Measurements from ENCODE around the gene CITED2.

The CITED2 gene

GRCh38 chr6:139330306-139330705 is 44.1 kb downstream of the CITED2 start:
- no peak overlapping the region for H3K4me3 ChIP-seq (ENCODE audit: low read length)
- TF ChIP-seq, protein P1, sequence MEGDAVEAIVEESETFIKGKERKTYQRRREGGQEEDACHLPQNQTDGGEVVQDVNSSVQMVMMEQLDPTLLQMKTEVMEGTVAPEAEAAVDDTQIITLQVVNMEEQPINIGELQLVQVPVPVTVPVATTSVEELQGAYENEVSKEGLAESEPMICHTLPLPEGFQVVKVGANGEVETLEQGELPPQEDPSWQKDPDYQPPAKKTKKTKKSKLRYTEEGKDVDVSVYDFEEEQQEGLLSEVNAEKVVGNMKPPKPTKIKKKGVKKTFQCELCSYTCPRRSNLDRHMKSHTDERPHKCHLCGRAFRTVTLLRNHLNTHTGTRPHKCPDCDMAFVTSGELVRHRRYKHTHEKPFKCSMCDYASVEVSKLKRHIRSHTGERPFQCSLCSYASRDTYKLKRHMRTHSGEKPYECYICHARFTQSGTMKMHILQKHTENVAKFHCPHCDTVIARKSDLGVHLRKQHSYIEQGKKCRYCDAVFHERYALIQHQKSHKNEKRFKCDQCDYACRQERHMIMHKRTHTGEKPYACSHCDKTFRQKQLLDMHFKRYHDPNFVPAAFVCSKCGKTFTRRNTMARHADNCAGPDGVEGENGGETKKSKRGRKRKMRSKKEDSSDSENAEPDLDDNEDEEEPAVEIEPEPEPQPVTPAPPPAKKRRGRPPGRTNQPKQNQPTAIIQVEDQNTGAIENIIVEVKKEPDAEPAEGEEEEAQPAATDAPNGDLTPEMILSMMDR (IDR thresholded peaks at IDR 0.05; ENCODE audit: insufficient read depth, low read depth, low read length, missing control alignments), result no peak
- DNase-seq (ENCODE audit: low read depth), result no peak

DNA sequence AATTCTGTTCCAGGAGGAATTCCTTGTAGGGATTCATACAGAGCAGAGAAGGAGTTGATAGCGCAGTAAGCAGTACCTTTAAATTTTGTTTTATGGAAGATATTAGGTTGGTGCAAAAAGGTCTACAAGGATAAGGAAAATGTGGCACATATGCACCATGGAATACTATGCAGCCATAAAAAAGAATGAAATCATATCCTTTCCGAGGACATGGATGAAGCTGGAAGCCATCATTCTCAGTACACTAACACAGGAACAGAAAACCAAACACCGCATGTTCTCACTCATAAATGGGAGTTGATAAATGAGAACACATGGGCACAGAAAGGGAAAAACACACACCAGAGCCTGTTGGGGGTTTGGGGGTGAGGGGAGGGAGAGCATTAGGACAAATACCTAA is 45.2 kb downstream of the CITED2 start:
- no peak overlapping the region for H3K4me3 ChIP-seq (ENCODE audit: low read length)
- TF ChIP-seq, protein P1 (IDR thresholded peaks at IDR 0.05; ENCODE audit: insufficient read depth, low read depth, low read length, missing control alignments), result no peak
- no peak for DNase-seq (ENCODE audit: low read depth)

- DNase-seq (ENCODE audit: low read depth), result no peak
- TF ChIP-seq, protein P1 (IDR thresholded peaks at IDR 0.05; ENCODE audit: insufficient read depth, low read depth, low read length, missing control alignments), result no peak
Observed at GRCh38 chr6:139327038-139327437, 47.4 kb downstream of the CITED2 start.

GRCh38 chr6:139325686-139326085 is 48.8 kb downstream of the CITED2 start:
- TF ChIP-seq, protein P1 (IDR thresholded peaks at IDR 0.05; ENCODE audit: insufficient read depth, low read depth, low read length, missing control alignments), result no peak
- DNase-seq (ENCODE audit: low read depth), result no peak
- H3K4me3 ChIP-seq (ENCODE audit: low read length), result no peak overlapping the region

More at GRCh38 chr6:139327038-139327437, 47.4 kb downstream of the CITED2 start:
- no peak overlapping the region for H3K4me3 ChIP-seq (ENCODE audit: low read length)

DNA sequence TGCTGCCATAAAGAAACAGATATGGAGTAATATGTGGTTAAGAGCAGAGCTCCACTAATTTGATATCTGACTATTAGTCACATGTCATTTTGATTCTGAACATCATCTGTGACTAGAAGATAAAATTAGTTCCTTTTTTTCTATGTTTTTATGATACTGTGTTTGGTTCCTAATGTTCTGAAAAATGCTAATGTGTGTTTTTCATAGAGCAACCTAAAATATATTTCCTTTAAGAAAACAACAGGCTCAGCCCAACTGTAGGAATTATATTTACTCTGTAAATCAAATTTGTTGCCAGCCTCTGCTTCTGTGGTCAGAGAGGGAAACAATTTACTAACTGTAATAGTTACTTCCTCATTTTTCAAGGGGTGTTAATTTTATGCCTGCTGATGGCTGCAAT is 49.3 kb downstream of the CITED2 start:
- no peak overlapping the region for H3K4me3 ChIP-seq (ENCODE audit: low read length)
- no peak for DNase-seq (ENCODE audit: low read depth)
- TF ChIP-seq, protein P1 (IDR thresholded peaks at IDR 0.05; ENCODE audit: insufficient read depth, low read depth, low read length, missing control alignments), result no peak

DNA sequence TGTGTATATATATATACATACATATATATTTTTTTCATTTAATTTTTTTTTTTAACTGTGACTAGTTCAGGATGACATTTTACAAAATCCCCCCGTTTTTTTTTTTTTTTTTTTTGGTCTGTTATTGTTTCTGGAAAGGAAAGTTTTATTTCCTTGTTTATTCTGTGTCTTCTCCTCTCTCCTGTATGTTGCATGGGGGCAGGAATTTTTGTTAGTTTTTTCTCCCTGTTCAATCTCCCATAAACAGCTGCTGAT is 50.2 kb downstream of the CITED2 start:
- H3K4me3 ChIP-seq (ENCODE audit: low read length), result no peak overlapping the region
- DNase-seq (ENCODE audit: low read depth), result no peak
- TF ChIP-seq, protein P1 (IDR thresholded peaks at IDR 0.05; ENCODE audit: insufficient read depth, low read depth, low read length, missing control alignments), result no peak

DNA sequence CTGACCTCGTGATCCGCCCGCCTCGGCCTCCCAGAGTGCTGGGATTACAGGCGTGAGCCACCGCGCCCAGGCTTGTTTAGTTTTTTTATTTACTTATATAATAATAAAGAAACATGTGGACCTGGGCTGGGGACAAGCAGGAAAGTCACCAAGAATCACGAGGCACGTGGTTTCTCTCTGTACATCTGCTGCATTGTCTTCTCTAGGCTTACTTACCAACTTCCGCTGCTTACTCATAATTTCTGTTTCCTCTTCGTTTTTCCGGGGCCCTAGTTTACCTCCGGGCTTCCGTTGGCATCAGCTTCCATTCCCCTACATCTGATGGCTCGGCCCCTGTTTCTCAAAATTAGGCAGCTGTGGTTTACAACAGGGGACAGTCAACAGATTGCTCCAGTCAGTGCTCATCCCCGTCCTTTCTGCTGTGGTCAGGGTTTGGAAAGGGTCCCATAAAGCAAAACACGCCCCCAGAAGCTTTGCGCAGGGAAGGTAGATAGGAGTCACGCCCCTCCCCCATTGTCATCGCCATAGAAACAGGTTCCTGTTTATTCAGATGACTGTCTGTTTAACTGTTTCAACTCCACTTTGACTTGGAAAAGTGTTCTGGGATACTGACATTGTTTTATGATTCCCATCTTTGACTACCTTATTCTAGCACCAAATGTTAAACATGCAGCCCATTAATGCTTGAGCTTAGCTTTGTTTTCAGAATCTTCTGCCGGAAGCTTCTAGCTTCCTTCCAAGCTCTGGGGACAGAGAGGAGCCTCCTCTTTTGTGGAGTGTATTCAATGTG is 50.7 kb downstream of the CITED2 start:
- no peak for DNase-seq (ENCODE audit: low read depth)
- TF ChIP-seq, protein P1 (IDR thresholded peaks at IDR 0.05; ENCODE audit: insufficient read depth, low read depth, low read length, missing control alignments), result no peak
- H3K4me3 ChIP-seq (ENCODE audit: low read length), result no peak overlapping the region

Measured in epithelial cell of esophagus (primary cell).